ENCODE measurements around the gene CRTC1. TPM values are rescaled to one million over a fixed set of nuclear protein-coding genes. Genes with fewer than 3 reads are reported as not detected.

CRTC1 gene
- total and polyA plus RNA-seq, 2 of the 13 experiments (the other 11 are each of a cell fraction or from before 2014, with no cell fraction given), result 2.0 to 2.7 TPM

- 0 out of 2 replicates have a peak, but pooled peaks have one; percentile 54 for TF ChIP-seq ZBTB39 (CRISPR knock-in tag; IDR thresholded peaks at IDR 0.05)
- 0 out of 2 replicates have a peak, but pooled peaks have one; percentile 53 for TF ChIP-seq NCOA1 (CRISPR knock-in tag; IDR thresholded peaks at IDR 0.05)
- TF ChIP-seq ZNF770 (CRISPR knock-in tag; IDR thresholded peaks at IDR 0.05), result peak; percentile 89
- peak; percentile 25; the same call in 1 of the 2 replicates for TF ChIP-seq SMC3 (IDR thresholded peaks at IDR 0.05; ENCODE audit: low read length)
- 0 out of 2 replicates have a peak, but pooled peaks have one; percentile 19 for TF ChIP-seq GMEB1 (CRISPR knock-in tag; IDR thresholded peaks at IDR 0.05; ENCODE audit: borderline replicate concordance)
- peak; percentile 58; the same call in 1 of the 2 replicates for TF ChIP-seq ZFP91 (CRISPR knock-in tag; IDR thresholded peaks at IDR 0.05; ENCODE audit: borderline replicate concordance)
- 0 out of 2 replicates have a peak, but pooled peaks have one; percentile 29 for TF ChIP-seq TP53 (CRISPR knock-in tag; conservative IDR thresholded peaks at IDR 0.05)
- TF ChIP-seq PPARG (CRISPR knock-in tag; conservative IDR thresholded peaks at IDR 0.05), result peak; percentile 84
- 0 out of 2 replicates have a peak, but pooled peaks have one; percentile 29 for TF ChIP-seq KAT8 (CRISPR knock-in tag; IDR thresholded peaks at IDR 0.05)
- no peak for TF ChIP-seq MYNN (CRISPR knock-in tag; IDR thresholded peaks at IDR 0.05; ENCODE audit: low read depth)
- no peak for TF ChIP-seq ETV6 (CRISPR knock-in tag; conservative IDR thresholded peaks at IDR 0.05)
- TF ChIP-seq ZNF331 (CRISPR knock-in tag; IDR thresholded peaks at IDR 0.05), result peak; percentile 22; the same call in 1 of the 2 replicates
- no peak for TF ChIP-seq NFATC3 (CRISPR knock-in tag; IDR thresholded peaks at IDR 0.05)
- TF ChIP-seq HNF4G (IDR thresholded peaks at IDR 0.05; ENCODE audit: borderline replicate concordance, low read depth, low read length), result peak; percentile 51
- no peak for TF ChIP-seq HNF4G (CRISPR knock-in tag; IDR thresholded peaks at IDR 0.05; ENCODE audit: borderline replicate concordance, low read depth)
- TF ChIP-seq NR2F6 (IDR thresholded peaks at IDR 0.05), result peak; percentile 82
- TF ChIP-seq NR2F6 (CRISPR knock-in tag; IDR thresholded peaks at IDR 0.05), result peak; percentile 90
- TF ChIP-seq HINFP (CRISPR knock-in tag; IDR thresholded peaks at IDR 0.05; ENCODE audit: low read depth), result 0 out of 2 replicates have a peak, but pooled peaks have one; percentile 54
- no peak for TF ChIP-seq ZNF12 (CRISPR knock-in tag; IDR thresholded peaks at IDR 0.05)
- peak; percentile 71 for TF ChIP-seq TBX2 (CRISPR knock-in tag; IDR thresholded peaks at IDR 0.05; ENCODE audit: borderline replicate concordance)
Measured at GRCh38 chr19:18798384-18799352, 115.2 kb downstream of the CRTC1 start (continued).

All from HepG2 (cell line).